GM19372 (cell line): ENCODE data around the gene RAC3.

ENCODE experiments used
- ATAC-seq: cut with Tn5 transposase; IDR thresholded peaks from one replicate; pipeline ENCODE4 v1.9.1; 2021; ENCODE audit warnings: mild to moderate bottlenecking, low read depth, moderate library complexity; ENCODE audit not compliant: unreplicated experiment

RAC3 gene

DNA sequence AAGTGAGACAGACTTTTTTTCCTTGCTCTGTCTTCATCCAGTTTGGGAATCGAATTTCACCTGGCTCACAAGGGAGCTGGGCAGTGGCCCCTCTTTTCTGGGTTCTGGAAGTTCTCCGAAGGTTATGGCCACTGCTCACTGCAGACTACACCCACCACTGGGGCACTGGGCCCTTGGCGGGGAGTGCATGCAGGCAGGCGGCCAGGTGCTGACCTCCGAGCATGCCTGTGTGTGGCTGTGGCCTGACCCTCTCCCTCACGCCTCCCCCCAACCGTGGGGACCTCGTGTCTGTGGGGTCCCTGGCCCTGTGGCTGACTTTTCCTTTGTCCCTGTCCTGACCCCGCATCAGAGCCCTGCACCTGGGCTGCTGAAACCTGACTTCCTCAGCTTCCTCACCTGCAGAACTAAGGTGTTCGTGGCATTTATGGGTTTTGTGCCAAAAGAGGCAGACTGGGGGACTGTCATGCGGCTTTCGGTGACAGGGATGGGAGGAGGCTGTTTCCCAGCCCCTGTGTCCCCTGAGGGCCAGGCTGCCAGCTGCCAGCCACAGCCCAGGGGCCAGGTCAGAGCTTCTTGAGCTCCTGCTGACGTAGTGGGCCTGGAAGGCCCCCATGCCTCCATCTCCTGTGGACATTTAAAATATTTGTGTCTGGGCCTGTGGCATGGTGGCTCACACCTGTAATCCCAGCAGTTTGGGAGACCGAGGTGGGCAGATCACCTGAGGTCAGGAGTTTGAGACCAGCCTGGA is 32.6 kb upstream of the RAC3 start:
- no peak for ATAC-seq

DNA sequence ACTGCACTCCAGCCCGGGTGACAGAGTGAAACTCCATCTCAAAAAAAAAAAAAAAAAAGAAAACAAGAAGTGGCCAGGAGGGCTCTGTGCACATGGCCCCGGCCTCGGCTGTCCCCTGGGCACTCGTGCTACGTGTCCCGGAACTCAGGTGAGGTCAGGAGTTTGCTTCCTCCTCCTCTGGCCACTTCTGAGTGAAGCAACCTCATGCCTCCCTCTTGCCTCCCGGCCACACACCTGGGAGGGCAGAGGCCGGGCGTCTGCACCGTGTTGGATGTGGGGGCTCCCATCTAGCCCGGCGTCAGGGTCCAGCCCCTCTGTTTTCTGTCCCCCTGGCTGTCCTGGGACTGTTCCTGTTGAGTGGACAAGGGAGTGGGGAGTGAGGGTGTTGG is 31.9 kb upstream of the RAC3 start:
- no peak for ATAC-seq

DNA sequence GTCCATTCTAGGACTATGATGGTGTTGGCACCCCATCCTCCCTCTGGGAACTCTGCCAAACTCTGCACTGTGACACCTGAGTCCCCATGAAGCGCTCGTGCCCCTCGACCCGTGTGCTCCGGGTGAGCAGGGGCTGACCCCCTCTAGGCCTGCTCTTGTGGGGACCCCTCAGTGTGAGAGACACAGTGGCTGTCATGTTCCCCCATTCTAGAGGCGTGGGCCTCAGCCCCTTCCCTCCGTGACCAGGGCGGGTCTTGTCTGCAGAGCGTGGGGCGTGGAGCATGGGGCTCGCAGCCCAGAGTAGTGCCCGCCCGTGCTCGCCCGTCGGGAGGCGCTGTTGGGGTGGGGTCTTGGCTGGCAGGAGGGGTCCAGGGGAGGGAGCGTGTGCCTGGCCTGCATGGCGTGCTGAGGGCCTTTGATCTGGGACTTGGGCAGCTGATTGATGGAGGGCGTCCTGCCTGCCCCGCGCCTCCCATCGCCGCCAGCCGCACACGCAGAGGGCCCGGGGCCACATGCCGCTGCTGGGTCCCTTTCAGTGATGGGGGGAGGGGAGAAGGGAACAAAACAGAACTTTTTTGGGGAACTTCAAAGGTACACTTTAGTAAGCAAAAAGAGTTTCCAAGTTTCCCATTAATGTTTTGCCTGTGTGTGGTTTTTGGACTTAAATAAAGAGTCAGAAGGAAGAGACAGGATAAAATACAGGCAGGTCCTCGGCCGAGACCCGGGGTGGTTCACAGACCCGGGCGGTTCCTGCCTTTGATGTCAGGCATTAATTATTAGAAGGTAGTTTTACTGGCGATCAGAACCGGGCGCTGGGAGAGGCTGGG is 31.3 kb upstream of the RAC3 start:
- no peak for ATAC-seq

DNA sequence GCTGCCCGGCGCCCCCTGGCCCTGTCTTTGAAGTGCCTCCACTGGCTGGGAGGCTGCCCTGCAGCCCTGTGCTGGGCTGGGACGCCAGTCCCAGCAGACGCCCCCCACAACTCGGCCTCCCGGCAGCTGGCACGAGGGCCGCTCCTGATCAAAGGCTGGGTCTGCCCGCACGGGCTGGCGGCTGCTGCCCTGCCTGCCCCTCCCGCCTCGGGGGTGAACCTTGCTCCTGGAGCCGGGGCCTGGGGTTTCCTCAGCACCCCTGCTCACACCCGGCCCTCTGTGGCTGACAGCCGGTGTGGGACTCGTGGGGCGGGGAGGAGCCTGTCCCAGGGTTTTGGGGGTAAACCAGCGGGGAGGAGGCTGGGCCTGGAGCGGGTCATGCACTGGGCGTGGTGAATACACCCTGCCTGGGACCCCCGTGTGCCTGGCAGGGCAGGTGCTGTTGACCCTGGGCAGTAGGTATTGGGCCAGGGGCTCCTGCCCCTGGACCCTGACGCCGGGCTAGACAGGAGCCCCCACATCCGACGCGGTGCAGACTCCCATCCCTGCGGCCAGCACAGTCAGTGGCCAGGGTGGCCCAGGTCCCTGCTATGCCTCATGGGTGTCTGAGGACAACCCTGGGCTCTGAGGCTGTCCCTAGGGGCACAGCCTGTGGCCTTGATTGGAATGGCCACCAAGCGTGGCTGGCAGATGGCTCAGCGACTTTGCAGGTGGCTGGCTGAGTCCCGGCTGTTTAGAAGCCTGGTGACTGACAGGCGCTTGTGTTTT is 30.5 kb upstream of the RAC3 start:
- ATAC-seq = no peak

DNA sequence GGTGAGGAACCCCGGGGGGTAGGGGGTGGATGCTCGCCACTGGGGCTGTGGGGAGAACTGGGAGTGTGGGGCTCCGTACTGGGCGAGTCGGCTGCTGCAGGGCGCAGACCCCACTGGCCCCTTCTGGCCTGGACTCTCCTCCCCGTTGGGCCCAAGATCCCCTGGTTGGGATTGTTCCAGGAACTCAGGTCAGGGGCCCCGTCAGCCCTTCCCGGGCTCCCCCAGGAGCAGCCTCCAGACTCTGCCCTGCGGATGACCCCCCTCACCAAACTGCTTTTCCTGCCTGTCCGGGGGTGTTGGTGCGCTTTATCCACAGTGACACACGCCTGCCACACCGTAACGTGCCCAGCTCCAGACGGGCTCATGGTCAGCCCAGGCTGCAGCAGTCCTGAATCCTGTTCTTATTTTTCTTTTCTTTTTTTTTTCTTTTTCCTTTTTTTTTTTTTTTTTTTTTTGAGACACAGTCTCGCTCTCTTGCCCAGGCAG is 29.9 kb upstream of the RAC3 start:
- ATAC-seq = no peak

DNA sequence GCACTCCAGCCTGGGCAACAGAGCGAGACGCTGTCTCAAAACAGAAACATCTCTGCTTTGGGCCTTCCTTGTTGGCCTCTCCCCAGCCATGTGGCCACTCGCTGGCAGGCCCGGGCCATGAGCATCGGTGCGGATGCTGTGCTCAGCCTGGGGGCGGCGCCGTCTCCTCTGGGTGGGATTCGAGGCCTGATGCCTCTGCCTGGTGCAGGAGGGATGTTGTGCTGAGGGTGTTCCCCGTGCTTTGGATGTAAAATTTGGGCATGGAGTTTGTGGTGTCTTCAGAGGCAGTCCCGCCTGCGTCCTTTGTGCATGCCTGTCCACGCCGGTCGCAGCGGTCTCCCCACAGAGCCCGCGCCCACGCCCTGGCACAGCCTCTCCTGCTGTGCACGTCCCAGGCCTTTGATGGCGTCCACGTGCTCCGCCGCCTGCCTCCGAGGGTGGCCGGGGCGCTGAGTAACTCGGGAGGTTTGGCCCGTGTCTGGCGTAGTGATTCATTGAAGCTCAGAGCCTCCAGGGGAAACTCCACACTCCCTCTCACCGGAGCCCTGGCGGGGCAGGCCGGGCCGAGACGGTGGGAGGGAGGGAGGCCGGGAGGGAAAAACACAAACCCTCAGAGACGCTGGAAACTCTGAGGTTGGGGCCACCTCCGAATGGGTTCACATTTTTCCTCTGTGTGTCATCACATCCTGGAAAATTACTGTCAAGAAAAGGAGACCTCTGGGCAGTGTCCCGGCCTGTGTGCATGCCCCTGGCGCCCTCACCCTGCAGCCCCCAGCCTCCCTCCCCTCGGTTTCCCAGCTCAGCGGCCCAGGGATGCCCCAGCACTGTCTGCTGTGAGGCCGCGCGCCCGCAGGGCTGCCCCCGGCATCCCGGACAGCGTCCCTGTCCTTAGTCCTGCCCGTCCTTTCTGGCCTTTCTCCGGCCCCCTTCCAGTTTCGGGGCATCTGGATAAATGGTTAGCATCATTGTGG is 27.8 kb upstream of the RAC3 start:
- ATAC-seq = no peak

DNA sequence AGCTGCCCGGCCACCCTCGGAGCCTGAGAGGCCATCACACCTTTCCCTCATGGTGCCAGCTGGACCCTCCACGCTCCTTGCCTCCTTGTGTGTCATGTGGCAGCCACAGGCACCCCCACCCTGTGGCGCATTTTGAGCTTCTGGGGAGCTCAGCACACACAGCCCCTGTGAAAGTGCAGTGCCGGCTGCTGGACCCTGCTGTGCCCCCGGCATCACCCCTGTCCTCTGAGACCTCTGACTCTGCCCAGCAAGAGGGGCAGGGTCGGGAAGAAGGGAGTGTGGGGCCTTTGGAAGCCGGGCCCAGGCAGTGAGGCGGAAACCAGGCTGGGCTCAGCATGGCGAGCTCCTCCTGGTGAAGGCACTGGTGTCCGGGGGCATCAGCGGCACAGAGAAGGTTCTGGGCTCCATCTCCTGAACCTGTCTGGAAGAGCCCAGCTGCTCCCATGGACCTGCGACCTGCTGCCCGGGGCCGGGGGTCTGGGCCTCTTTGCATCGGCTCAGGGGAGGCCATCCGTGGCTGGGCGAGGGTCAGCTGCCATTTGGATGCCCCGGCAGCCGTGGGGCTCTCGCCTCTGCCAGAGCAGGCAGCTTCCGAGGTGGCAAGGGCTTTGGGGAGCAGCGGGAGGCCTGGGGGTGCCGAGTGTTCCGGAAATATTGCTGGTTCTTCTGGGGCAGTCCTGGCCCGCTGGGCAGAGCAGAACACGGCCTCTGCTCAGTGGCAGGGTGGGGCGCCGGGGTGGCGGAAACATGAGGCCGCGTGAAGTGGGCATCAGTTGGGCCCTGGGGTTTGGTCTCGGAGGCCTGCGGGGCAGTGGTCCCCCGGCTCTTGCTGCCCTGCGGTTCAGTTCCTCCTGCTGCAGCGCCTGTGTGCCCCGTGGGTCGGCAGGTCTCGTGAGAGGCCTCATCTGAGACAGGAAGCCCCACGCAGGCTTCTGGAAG is 26.7 kb upstream of the RAC3 start:
- ATAC-seq = no peak

DNA sequence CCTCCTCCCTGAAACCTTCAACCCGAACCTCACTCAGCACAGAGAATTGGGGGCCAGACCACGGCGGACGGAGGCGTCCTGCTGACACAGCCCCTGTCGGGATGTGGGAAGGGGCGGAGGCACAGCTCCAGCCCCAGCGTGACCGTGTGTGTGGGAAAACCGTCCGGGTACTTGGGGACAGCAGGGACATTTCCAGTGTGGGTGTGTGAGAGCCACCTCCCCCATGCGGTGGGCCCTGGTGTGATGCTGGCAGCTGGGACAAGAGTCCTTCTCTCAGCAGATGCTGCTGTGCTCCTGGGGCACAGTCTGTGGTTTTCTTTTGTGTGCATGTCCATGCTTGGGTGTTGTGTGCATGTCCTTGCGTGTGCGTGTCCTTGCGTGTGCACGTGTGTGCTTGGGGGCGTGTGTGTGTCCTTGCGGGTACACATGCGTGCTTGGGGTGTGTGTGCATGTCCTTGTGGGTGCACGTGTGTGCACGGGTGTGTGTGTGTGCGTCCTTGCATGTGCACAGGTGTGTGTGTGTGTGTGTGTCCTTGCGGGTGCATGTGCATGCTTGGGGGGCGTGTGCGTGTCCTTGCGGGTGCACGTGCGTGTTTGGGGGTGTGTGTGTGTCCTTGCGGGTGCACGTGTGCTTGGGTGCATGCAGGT is 25.7 kb upstream of the RAC3 start:
- no peak for ATAC-seq

DNA sequence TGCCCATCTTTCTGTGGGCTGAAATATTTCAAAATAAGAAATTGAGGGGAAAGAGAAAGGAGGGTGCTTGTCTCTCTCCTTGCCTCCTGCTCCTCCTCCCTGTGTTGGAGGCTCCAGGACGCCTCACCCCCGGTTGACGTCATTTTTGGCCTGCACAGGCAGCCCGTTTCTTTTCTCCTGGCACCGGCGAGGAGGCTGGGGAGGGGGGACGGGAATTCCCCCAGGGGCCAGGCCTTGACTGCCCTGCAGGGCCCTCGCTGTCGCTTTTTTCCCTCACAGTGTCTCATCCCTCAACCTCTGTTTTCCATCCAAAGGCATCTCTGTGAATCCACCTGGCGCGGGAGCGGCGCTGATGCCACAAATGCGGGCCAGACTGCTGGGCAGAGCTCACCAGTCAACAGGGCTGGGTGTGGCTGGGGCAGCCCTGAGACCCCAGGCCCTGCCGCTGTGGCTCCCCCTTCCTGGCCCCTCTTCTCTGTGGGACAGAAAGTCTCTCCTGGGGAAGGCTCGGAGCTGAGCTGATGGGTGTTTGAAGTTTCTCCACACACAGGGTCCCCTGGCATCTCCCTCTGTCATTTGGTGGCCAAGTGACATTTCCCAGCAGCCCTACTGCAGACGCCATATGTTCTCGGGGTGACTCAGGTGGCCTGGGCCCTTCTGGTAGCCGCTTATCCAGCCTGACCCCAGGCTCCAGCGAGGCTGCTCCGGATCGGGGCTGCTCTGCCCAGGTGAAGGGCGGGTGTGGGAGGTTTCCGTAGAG is 24.8 kb upstream of the RAC3 start:
- no peak for ATAC-seq

DNA sequence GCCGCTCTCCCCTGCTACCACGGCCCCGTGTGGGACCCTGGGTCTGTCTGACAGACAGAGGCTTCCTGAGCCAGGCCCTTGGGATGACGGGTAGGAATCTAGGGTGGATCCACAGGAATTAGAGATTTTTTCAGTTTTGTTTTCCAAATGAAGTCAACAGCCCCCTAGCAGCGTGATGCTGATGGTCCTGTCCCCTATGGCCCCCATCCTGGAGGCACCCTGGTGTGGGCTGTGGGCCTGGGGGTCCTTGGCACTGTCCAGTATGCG is 24.3 kb upstream of the RAC3 start:
- ATAC-seq = no peak

DNA sequence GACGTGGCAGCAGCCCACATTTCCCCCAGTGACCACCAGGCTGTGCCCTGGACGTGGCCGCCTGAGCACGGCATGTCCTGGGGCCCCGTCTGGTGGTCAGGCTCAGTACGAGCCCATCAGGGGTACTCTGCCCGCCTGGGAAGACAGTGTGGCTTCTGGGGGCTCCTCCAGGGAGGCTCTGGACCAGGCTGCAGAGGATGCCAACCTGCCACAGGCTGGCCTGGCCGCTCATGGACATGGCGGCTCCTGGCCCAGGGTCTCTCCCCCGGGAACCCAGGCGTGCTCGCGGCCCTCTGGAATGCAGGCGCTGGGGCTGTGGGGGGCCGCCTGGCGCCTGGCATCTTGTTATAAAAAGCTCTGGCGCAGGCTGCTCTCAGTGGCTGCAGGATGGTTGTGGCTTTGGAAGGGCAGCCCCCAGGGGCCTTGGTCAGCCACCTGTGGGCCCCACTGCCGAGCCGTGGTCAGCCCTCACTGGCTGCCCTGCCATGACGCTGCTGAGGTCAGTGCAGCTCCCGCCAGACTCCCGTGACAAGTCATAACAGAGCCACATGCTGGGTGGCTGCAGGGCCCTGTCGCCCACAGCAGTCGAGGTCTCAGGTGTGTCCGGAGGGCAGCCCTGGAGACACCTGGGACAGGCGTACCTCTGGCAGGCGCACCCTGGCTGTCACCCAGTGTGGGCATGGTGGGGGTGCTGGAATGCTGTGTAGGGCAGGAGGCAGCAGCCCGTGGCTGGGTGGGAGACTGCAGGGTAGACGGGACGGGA is 23.8 kb upstream of the RAC3 start:
- ATAC-seq = no peak

DNA sequence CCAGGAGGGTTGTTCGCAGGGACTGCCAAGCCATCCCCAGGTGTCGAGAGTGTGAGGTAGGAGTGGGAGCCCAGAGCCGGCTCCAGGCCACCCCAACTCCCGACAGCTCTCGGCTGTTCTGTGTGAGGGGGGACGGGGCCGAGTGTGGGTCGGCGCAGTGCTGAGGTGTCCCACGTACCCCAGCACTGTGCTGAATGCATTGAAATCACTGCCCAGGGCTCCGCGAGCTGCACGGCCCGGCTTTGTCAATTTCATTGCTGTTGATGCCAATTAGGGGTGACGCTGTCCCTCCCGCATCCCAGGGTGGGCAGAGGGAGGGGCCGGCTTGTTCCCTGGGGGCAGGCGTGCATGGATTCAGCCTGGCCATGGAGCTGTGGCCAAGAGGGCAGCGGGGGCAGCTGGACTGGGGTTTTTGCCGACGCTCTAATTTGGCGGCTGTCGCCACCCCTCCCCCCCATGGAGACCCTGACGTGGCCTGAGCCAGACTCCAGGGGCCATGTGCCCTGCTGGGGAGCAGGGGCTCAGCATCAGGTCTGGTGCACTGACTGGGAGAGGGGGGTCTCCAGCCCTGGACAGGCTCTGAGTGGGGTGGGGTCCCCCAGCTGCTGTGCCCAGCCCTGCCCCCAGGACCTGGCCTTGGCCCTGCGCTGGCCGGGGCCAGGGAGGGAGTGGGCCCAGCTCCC is 23.1 kb upstream of the RAC3 start:
- ATAC-seq = no peak

DNA sequence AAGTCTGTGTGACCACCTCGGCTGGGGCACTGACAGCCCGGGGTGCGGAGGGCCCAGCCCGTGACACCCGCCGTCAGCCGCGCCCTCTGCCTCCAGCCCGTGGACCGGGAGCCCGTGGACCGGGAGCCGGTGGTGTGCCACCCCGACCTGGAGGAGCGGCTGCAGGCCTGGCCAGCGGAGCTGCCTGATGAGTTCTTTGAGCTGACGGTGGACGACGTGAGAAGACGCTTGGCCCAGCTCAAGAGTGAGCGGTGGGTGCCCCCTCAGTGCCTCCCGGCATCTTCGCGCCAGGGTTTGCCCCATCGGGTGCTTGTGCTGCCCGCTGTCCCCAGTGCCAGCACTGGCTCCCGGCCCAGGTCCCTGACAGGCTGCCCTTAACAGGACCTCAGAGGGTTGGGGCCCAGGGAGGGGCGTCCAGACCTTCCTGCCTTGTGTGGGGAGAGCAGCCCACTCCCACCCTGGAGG is 22.5 kb upstream of the RAC3 start:
- ATAC-seq = no peak

DNA sequence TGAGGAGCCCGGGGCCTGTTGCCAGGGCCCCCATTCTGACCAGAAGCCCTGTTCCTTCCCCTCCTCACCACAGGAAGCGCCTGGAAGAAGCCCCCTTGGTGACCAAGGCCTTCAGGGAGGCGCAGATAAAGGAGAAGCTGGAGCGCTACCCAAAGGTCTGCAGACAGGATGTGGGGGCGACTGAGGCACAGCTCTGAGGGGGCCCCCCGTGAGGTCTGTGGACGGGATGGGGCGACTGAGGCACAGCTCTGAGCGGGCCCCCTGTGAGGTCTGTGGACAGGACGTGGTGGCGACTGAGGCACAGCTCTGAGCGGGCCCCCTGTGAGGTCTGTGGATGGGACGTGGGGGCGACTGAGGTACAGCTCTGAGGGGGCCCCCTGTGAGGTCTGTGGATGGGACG is 22.1 kb upstream of the RAC3 start:
- no peak for ATAC-seq

DNA sequence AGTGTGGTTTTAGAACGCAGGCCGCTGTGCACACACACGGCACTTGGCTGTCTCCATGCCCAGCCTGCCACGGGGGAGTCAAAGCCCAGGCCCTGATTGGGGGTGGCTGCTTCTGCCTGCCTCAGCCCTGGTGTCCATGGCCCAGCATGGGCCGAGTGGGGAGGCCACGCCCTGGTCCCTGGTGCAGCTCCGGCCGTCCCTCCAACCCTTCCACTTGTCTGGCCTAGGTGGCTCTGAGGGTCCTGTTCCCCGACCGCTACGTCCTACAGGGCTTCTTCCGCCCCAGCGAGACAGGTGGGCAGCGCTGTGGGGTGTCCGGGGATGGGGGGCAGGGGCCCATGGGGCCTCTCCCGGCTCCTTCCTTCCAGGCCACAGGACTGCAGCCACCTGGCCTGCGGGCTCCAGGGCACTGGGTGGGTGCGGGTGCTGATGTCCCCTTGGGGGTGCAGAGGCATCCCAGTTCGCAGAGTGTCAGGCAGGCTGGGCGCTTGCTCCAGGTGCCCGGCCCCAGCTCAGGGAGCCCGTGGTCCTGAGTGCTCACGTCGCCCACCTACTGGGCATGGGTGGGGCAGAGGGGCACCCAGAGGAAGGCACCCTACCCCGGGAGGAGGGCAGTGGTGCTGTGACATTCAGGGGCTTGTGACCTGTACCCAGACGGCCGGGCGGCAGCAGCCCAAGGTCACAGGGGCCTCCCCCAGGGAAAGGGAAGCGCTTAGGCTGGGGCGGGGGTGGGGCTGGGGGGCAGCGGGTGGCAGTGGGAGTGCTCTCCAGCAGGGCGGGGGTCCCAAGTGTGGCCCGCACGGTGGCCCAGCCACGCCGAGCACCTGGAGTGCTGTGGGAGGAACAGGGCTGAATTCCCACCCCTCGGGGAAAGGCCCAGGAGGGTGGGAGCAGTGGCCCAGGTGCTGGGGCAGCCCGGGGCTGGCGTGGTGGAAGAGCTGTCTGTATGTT is 20.6 kb upstream of the RAC3 start:
- no peak for ATAC-seq
